HG02870 (cell line): ENCODE measurements around the gene GBP5.
A peak's percentile ranks its signal among the peaks of the same experiment; 100 is the strongest.

ENCODE experiments used
- ATAC-seq: cut with Tn5 transposase; IDR thresholded peaks from one replicate; pipeline ENCODE4 v1.9.1; 2021; ENCODE audit warnings: mild to moderate bottlenecking, moderate library complexity; ENCODE audit not compliant: unreplicated experiment

GBP5 gene

GRCh38 chr1:89272269-89273041 lies at the start of gene GBP5:
GBP5 (minus strand) TSS chr1:89272860; CDS start chr1:89269555, 3,305 bp downstream.
- ATAC-seq: peak; percentile 56

- no peak for ATAC-seq
Measured at GRCh38 chr1:89322402-89322801, 49.7 kb upstream of the GBP5 start.

- no peak for ATAC-seq
Measured at GRCh38 chr1:89312572-89312971, 39.9 kb upstream of the GBP5 start.

GRCh38 chr1:89311757-89312156 lies 39.1 kb upstream of the GBP5 start:
- ATAC-seq: no peak

- ATAC-seq: no peak
Measured at GRCh38 chr1:89310976-89311375, 38.3 kb upstream of the GBP5 start.

GRCh38 chr1:89310505-89310904 lies 37.8 kb upstream of the GBP5 start:
- peak; percentile 66 for ATAC-seq

GRCh38 chr1:89309828-89310227 lies 37.2 kb upstream of the GBP5 start:
- ATAC-seq: no peak

GRCh38 chr1:89306273-89306672 lies 33.6 kb upstream of the GBP5 start:
- ATAC-seq: no peak

GRCh38 chr1:89305493-89305892 lies 32.8 kb upstream of the GBP5 start:
- no peak for ATAC-seq

- ATAC-seq: no peak
Measured at GRCh38 chr1:89304572-89305230, 32.0 kb upstream of the GBP5 start.

- ATAC-seq: no peak
Measured at GRCh38 chr1:89302697-89303332, 30.2 kb upstream of the GBP5 start.

GRCh38 chr1:89299739-89300463 lies 27.2 kb upstream of the GBP5 start:
- peak; percentile 88 for ATAC-seq

- no peak for ATAC-seq
Measured at GRCh38 chr1:89298461-89298860, 25.8 kb upstream of the GBP5 start.

GRCh38 chr1:89295187-89295586 lies 22.5 kb upstream of the GBP5 start:
- ATAC-seq: no peak

GRCh38 chr1:89291276-89291675 lies 18.6 kb upstream of the GBP5 start:
- ATAC-seq: no peak

GRCh38 chr1:89288051-89288340 lies 15.3 kb upstream of the GBP5 start:
- no peak for ATAC-seq

GRCh38 chr1:89287181-89288050 lies 14.8 kb upstream of the GBP5 start:
- ATAC-seq: peak; percentile 9

GRCh38 chr1:89286549-89287180 lies 14.0 kb upstream of the GBP5 start:
- ATAC-seq: peak; percentile 92

- no peak for ATAC-seq
Measured at GRCh38 chr1:89285745-89286380, 13.2 kb upstream of the GBP5 start.
